ENCODE data around the gene TAF1B. TPM values are rescaled to one million over a fixed set of nuclear protein-coding genes. Genes with fewer than 3 reads are reported as not detected.

The TAF1B gene
- total RNA-seq, 1 donor from 2014 or later = 19.5 TPM

- no peak for DNase-seq
- intact Hi-C loops (cut with DNase I) = no loop called here
- Histone ChIP-seq H3K36me3 (no peaks in the 10 kb centered on the region), H3K4me1 (no peaks in the 10 kb centered on the region), H3K4me3 (no peak overlapping the region), H3K9me3 (no peaks in the 10 kb centered on the region), H3K27ac (no peak overlapping the region), H3K27me3 (no peaks in the 10 kb centered on the region)
- TF ChIP-seq CTCF (IDR thresholded peaks at IDR 0.05) = no peak
- ATAC-seq = no peak
Measured at GRCh38 chr2:9806656-9807055, 36.6 kb upstream of the TAF1B start.

- intact Hi-C loops (cut with DNase I) = no loop called here
- DNase-seq (no peak), ATAC-seq (no peak)
- Histone ChIP-seq H3K36me3 (no peaks in the 10 kb centered on the region), H3K27me3 (no peaks in the 10 kb centered on the region), H3K4me3 (no peak overlapping the region), H3K27ac (no peak overlapping the region), H3K9me3 (no peaks in the 10 kb centered on the region), H3K4me1 (no peaks in the 10 kb centered on the region)
- no peak for TF ChIP-seq CTCF (IDR thresholded peaks at IDR 0.05)
Measured at GRCh38 chr2:9807056-9807455, 36.2 kb upstream of the TAF1B start.

- Histone ChIP-seq H3K4me3 (no peak overlapping the region), H3K9me3 (no peaks in the 10 kb centered on the region), H3K4me1 (no peaks in the 10 kb centered on the region), H3K27me3 (no peaks in the 10 kb centered on the region), H3K36me3 (no peaks in the 10 kb centered on the region), H3K27ac (no peak overlapping the region)
- TF ChIP-seq CTCF (IDR thresholded peaks at IDR 0.05) = no peak
- ATAC-seq (no peak), DNase-seq (no peak)
- intact Hi-C loops (cut with DNase I) = no loop called here
Measured at GRCh38 chr2:9807555-9808305, 35.5 kb upstream of the TAF1B start.

- H3K27ac ChIP-seq = no peak overlapping the region
- intact Hi-C loops (cut with DNase I) = no loop called here
- no peaks in the 10 kb centered on the region for H3K36me3 ChIP-seq
- H3K4me1 ChIP-seq = peaks cover 2% of the 10 kb centered on the region
- no peak overlapping the region for H3K4me3 ChIP-seq
- DNase-seq (no peak), ATAC-seq (no peak)
- no peaks in the 10 kb centered on the region for H3K27me3 ChIP-seq
- no peaks in the 10 kb centered on the region for H3K9me3 ChIP-seq
- no peak for TF ChIP-seq CTCF (IDR thresholded peaks at IDR 0.05)
Measured at GRCh38 chr2:9808334-9809063, 34.8 kb upstream of the TAF1B start.

GRCh38 chr2:9809064-9809356 lies 34.3 kb upstream of the TAF1B start:
- no peaks in the 10 kb centered on the region for H3K9me3 ChIP-seq
- H3K27ac ChIP-seq = no peak overlapping the region
- TF ChIP-seq CTCF (IDR thresholded peaks at IDR 0.05) = no peak
- no peak for DNase-seq
- no peaks in the 10 kb centered on the region for H3K36me3 ChIP-seq
- peak; percentile 17 for ATAC-seq
- no peak overlapping the region for H3K4me3 ChIP-seq
- peaks cover 7% of the 10 kb centered on the region for H3K4me1 ChIP-seq
- intact Hi-C loops (cut with DNase I) = no loop called here
- no peaks in the 10 kb centered on the region for H3K27me3 ChIP-seq
